ENCODE data around the gene ARID3C. TPM values are rescaled to one million over a fixed set of nuclear protein-coding genes. Genes with fewer than 3 reads are reported as not detected.

ARID3C gene
- polyA plus RNA-seq, 4 donors, result 0.03 to 0.04 TPM; not detected in 2

DNA sequence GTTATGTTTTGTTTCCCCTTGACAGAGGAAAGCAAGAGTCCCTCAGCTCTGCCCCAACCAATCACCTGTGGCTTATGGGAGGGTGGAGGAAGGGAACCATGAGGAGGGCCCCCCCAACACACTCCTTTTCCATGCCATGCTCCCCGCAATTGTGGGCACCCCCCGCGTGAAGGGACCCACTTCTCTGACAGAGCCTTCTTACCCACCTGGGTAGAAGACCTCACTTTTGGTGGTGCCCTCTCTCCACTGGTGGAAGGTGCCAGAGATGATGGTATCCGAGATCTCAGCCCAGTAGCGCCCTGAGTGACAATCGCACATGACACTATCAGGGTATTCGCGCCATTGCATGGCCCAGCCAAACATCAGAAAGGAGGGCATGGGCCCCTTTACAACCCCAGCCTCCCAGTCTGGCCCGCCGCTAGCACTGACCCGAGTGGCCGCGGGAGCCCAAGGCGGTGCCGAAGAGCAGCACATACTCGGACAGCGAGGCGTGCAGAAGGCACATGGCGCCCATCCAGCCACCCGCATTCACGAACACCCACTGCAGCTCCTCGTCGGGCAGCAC is 8.0 kb upstream of the ARID3C start:
- Histone ChIP-seq H3K4me3 (ENCODE audit: low read depth in 1 of 3, low read length in 3 of 3) (peak overlapping the region; percentile 27 to 72 (median 70)), H3K9me3 (ENCODE audit: control insufficient read depth in 2 of 2, insufficient read depth in 1 of 2, low read depth in 1 of 2, low read length in 1 of 2) (no peaks in the 10 kb centered on the region), H3K36me3 (ENCODE audit: control insufficient read depth in 3 of 3, insufficient read depth in 2 of 3, low read depth in 1 of 3, low read length in 3 of 3) (peaks cover 0 to 16% (median 0%) of the 10 kb centered on the region in 3 donors), H3K4me1 (ENCODE audit: control insufficient read depth in 3 of 3, insufficient read depth in 2 of 3, low read depth in 1 of 3, low read length in 2 of 3) (peaks cover 0 to 21% (median 3%) of the 10 kb centered on the region in 3 donors), H3K27ac (ENCODE audit: low read depth in 1 of 3, low read length in 2 of 3) (peak overlapping the region; percentile 49 to 92 (median 79)), H3K27me3 (ENCODE audit: control insufficient read depth in 3 of 3, insufficient read depth in 3 of 3, low read length in 3 of 3) (no peaks in the 10 kb centered on the region)
- FAIRE-seq, result no peak
- peak in 1 of 2 donors; percentile 9 for DNase-seq
- 1 to 5% (median 2%) methylated on average over 21 to 23 of the region's 23 CpGs for WGBS, 3 donors

GRCh38 chr9:34635556-34635955 is 6.7 kb upstream of the ARID3C start:
- WGBS, 3 donors, result 90 to 92% (median 90%) methylated on average over 14 of the region's 14 CpGs
- no peak overlapping the region for H3K4me3 ChIP-seq (ENCODE audit: low read depth in 1 of 3, low read length in 3 of 3)
- no peak overlapping the region for H3K27ac ChIP-seq (ENCODE audit: low read depth in 1 of 3, low read length in 2 of 3)
- peaks cover 0 to 21% (median 3%) of the 10 kb centered on the region in 3 donors for H3K4me1 ChIP-seq (ENCODE audit: control insufficient read depth in 3 of 3, insufficient read depth in 2 of 3, low read depth in 1 of 3, low read length in 2 of 3)
- H3K27me3 ChIP-seq (ENCODE audit: control insufficient read depth in 3 of 3, insufficient read depth in 3 of 3, low read length in 3 of 3), result peaks cover 0 to 5% (median 0%) of the 10 kb centered on the region in 3 donors
- FAIRE-seq (no peak), DNase-seq (no peak)
- H3K36me3 ChIP-seq (ENCODE audit: control insufficient read depth in 3 of 3, insufficient read depth in 2 of 3, low read depth in 1 of 3, low read length in 3 of 3), result peaks cover 0 to 16% (median 0%) of the 10 kb centered on the region in 3 donors
- H3K9me3 ChIP-seq (ENCODE audit: control insufficient read depth in 2 of 2, insufficient read depth in 1 of 2, low read depth in 1 of 2, low read length in 1 of 2), result no peaks in the 10 kb centered on the region

DNA sequence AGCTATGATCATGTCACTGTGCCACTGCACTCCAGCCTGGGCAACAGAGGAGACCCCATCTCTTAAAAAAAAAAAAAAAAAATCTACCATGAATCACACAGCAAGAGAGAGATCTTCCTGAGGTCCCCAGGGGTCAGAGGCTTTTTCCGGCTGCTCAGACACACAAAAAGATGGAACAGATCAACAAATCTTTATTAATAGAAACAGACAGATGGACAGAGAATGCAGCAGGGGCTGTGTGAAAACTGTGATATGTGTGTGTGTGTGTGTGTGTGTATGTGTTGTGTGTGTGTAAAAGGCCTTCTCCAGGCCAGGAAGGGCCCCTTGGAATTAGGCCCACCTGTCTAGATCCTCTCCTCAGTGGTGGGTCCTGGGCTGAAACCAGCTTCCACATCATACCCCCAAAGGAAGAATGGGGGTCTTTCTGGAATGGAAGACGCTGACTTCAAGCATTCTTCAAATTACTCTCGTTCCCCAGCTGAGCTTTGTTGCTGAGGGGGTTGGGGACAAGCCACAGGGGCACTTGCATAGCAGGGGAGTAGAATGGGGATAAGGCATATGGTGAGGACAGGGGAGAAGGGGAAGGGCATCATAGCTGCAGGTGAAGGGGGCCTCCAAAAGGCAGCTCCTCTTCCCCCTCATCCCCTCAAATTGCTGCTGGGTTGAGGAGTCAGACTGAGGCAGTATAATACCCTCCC is 5.8 kb upstream of the ARID3C start:
- WGBS, 3 donors, result 77 to 88% (median 88%) methylated on average over 3 of the region's 3 CpGs
- Histone ChIP-seq H3K27me3 (ENCODE audit: control insufficient read depth in 3 of 3, insufficient read depth in 3 of 3, low read length in 3 of 3) (peaks cover 0 to 14% (median 0%) of the 10 kb centered on the region in 3 donors), H3K27ac (ENCODE audit: low read depth in 1 of 3, low read length in 2 of 3) (no peak overlapping the region), H3K4me3 (ENCODE audit: low read depth in 1 of 3, low read length in 3 of 3) (no peak overlapping the region), H3K9me3 (ENCODE audit: control insufficient read depth in 2 of 2, insufficient read depth in 1 of 2, low read depth in 1 of 2, low read length in 1 of 2) (no peaks in the 10 kb centered on the region), H3K36me3 (ENCODE audit: control insufficient read depth in 3 of 3, insufficient read depth in 2 of 3, low read depth in 1 of 3, low read length in 3 of 3) (peaks cover 0 to 16% (median 0%) of the 10 kb centered on the region in 3 donors), H3K4me1 (ENCODE audit: control insufficient read depth in 3 of 3, insufficient read depth in 2 of 3, low read depth in 1 of 3, low read length in 2 of 3) (peaks cover 0 to 27% (median 5%) of the 10 kb centered on the region in 3 donors)
- DNase-seq, result no peak
- FAIRE-seq, result no peak

- 13 to 25% (median 20%) methylated on average over 3 of the region's 3 CpGs for WGBS, 3 donors
- peak; percentile 72 to 77 for DNase-seq
- no peak overlapping the region for H3K27ac ChIP-seq (ENCODE audit: low read depth in 1 of 3, low read length in 2 of 3)
- peaks cover 0 to 21% (median 4%) of the 10 kb centered on the region in 3 donors for H3K27me3 ChIP-seq (ENCODE audit: control insufficient read depth in 3 of 3, insufficient read depth in 3 of 3, low read length in 3 of 3)
- peaks cover 0 to 16% (median 0%) of the 10 kb centered on the region in 3 donors for H3K36me3 ChIP-seq (ENCODE audit: control insufficient read depth in 3 of 3, insufficient read depth in 2 of 3, low read depth in 1 of 3, low read length in 3 of 3)
- no peak overlapping the region for H3K4me3 ChIP-seq (ENCODE audit: low read depth in 1 of 3, low read length in 3 of 3)
- H3K9me3 ChIP-seq (ENCODE audit: control insufficient read depth in 2 of 2, insufficient read depth in 1 of 2, low read depth in 1 of 2, low read length in 1 of 2), result no peaks in the 10 kb centered on the region
- peaks cover 0 to 27% (median 5%) of the 10 kb centered on the region in 3 donors for H3K4me1 ChIP-seq (ENCODE audit: control insufficient read depth in 3 of 3, insufficient read depth in 2 of 3, low read depth in 1 of 3, low read length in 2 of 3)
- no peak for FAIRE-seq
These were observed 5.1 kb upstream of the ARID3C start for GRCh38 chr9:34633851-34634550.

DNA sequence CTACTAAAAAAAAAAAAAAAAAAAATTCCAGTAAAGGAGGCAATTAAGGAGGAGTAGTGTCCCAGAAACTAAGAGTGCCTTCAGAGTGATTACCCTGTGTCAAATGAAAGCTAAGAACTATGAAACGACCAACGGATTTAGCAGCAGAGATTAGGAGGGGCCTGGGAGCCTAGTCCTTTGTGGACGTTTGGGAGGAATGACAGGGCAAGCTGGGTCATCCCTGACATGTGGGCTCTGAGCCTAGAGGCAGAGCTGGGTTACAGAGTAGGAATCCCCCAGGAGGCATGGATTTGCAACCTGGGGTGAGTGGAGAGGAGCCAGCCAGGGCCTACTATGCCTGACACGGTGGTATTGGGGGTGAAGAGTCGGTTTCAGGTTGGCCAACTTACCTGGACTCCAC is 4.3 kb upstream of the ARID3C start:
- H3K27me3 ChIP-seq (ENCODE audit: control insufficient read depth in 3 of 3, insufficient read depth in 3 of 3, low read length in 3 of 3), result peaks cover 0 to 27% (median 6%) of the 10 kb centered on the region in 3 donors
- no peaks in the 10 kb centered on the region for H3K9me3 ChIP-seq (ENCODE audit: control insufficient read depth in 2 of 2, insufficient read depth in 1 of 2, low read depth in 1 of 2, low read length in 1 of 2)
- peaks cover 0 to 25% (median 2%) of the 10 kb centered on the region in 3 donors for H3K4me1 ChIP-seq (ENCODE audit: control insufficient read depth in 3 of 3, insufficient read depth in 2 of 3, low read depth in 1 of 3, low read length in 2 of 3)
- H3K4me3 ChIP-seq (ENCODE audit: low read depth in 1 of 3, low read length in 3 of 3), result no peak overlapping the region
- DNase-seq (no peak), FAIRE-seq (no peak)
- H3K27ac ChIP-seq (ENCODE audit: low read depth in 1 of 3, low read length in 2 of 3), result no peak overlapping the region
- H3K36me3 ChIP-seq (ENCODE audit: control insufficient read depth in 3 of 3, insufficient read depth in 2 of 3, low read depth in 1 of 3, low read length in 3 of 3), result peaks cover 0 to 16% (median 0%) of the 10 kb centered on the region in 3 donors
- 43 to 65% (median 59%) methylated on average over 5 of the region's 5 CpGs for WGBS, 3 donors

DNA sequence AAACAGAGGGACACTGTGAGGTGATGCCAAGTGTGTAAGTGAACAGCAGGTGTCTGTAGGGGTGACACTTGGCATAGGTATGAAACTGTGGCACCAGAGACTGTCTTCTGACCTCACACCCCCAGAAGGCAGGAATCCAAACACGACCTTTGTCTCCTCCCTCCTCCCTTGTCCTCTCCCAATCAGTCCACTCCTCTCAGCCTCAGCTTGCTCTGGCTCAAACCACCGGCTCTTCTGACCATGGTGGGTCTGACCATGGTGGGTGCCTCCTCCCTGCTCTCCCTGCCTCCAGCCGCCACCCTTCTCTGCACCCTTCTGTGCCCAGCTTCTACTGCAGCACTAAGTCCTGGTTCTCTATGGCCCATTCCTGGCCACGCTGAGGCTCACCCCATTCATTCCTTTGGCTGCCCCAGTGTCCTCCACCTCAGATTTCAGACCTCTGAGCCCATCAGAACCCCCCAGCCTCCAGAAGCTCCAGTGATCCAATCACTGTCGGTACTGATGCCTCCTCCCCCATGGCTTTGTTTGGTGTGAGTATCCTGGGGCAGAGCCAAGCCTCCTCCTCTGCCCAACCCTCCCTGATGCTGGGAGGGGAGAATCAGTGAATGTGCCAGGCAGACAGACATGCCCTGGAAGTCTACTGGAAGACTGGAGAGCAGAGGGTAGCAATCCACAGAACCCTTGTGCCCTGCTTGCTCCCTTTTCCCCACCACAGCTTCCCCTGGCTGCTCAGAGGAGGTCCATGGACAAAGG is 1.7 kb upstream of the ARID3C start:
- DNase-seq (peak; percentile 39 to 73), FAIRE-seq (no peak)
- Histone ChIP-seq H3K9me3 (ENCODE audit: control insufficient read depth in 2 of 2, insufficient read depth in 1 of 2, low read depth in 1 of 2, low read length in 1 of 2) (no peaks in the 10 kb centered on the region), H3K27ac (ENCODE audit: low read depth in 1 of 3, low read length in 2 of 3) (no peak overlapping the region), H3K36me3 (ENCODE audit: control insufficient read depth in 3 of 3, insufficient read depth in 2 of 3, low read depth in 1 of 3, low read length in 3 of 3) (peaks cover 0 to 11% (median 0%) of the 10 kb centered on the region in 3 donors), H3K27me3 (ENCODE audit: control insufficient read depth in 3 of 3, insufficient read depth in 3 of 3, low read length in 3 of 3) (peaks cover 0 to 53% (median 25%) of the 10 kb centered on the region in 3 donors), H3K4me3 (ENCODE audit: low read depth in 1 of 3, low read length in 3 of 3) (no peak overlapping the region), H3K4me1 (ENCODE audit: control insufficient read depth in 3 of 3, insufficient read depth in 2 of 3, low read depth in 1 of 3, low read length in 2 of 3) (peaks cover 0 to 12% (median 2%) of the 10 kb centered on the region in 3 donors)
- 17 to 33% (median 25%) methylated on average over 5 of the region's 5 CpGs for WGBS, 3 donors

DNA sequence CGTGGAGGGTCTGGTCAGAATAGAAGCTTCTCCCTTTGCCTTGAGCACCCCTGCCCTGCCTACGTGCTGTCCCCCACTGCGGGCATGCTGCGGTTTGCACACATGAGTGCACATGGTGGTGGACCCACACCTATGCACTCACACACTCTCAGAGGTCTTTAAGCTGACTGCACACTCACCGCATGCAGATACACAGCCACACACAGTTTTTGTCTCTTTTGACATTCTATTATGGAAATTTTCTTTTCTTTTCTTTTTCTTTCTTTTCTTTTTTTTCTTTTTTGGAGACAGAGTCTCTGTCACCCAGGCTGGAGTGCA is 584 bp upstream of the ARID3C start:
- FAIRE-seq (no peak), DNase-seq (no peak)
- H3K9me3 ChIP-seq (ENCODE audit: control insufficient read depth in 2 of 2, insufficient read depth in 1 of 2, low read depth in 1 of 2, low read length in 1 of 2), result no peaks in the 10 kb centered on the region
- H3K36me3 ChIP-seq (ENCODE audit: control insufficient read depth in 3 of 3, insufficient read depth in 2 of 3, low read depth in 1 of 3, low read length in 3 of 3), result no peaks in the 10 kb centered on the region
- peak overlapping the region in 2 of 3 donors; percentile 10 to 49 for H3K4me3 ChIP-seq (ENCODE audit: low read depth in 1 of 3, low read length in 3 of 3)
- H3K27me3 ChIP-seq (ENCODE audit: control insufficient read depth in 3 of 3, insufficient read depth in 3 of 3, low read length in 3 of 3), result peaks cover 0 to 64% (median 33%) of the 10 kb centered on the region in 3 donors
- no peak overlapping the region for H3K27ac ChIP-seq (ENCODE audit: low read depth in 1 of 3, low read length in 2 of 3)
- WGBS, 3 donors, result 27 to 41% (median 37%) methylated on average over 5 of the region's 5 CpGs
- peaks cover 0 to 17% (median 2%) of the 10 kb centered on the region in 3 donors for H3K4me1 ChIP-seq (ENCODE audit: control insufficient read depth in 3 of 3, insufficient read depth in 2 of 3, low read depth in 1 of 3, low read length in 2 of 3)
